Stimulated activated CD8-positive, alpha-beta memory T cell treated with anti-CD3 and anti-CD28 coated beads, Interleukin-4, amount 100 ng/mL, for 4 hours (primary cell): ENCODE measurements around the gene PRDM16.

Experiments
- DNase-seq, 2 donors: peaks; one replicate each; pipeline ENCODE4 v3.0.0-alpha.2; 2020; ENCODE audit warnings: low read depth in 2 of 2, low spot score in 1 of 2

The PRDM16 gene

GRCh38 chr1:3255680-3256079 lies 186.7 kb downstream of the PRDM16 start:
- no peak for DNase-seq

GRCh38 chr1:3257788-3258187 lies 188.8 kb downstream of the PRDM16 start:
- no peak for DNase-seq

DNA sequence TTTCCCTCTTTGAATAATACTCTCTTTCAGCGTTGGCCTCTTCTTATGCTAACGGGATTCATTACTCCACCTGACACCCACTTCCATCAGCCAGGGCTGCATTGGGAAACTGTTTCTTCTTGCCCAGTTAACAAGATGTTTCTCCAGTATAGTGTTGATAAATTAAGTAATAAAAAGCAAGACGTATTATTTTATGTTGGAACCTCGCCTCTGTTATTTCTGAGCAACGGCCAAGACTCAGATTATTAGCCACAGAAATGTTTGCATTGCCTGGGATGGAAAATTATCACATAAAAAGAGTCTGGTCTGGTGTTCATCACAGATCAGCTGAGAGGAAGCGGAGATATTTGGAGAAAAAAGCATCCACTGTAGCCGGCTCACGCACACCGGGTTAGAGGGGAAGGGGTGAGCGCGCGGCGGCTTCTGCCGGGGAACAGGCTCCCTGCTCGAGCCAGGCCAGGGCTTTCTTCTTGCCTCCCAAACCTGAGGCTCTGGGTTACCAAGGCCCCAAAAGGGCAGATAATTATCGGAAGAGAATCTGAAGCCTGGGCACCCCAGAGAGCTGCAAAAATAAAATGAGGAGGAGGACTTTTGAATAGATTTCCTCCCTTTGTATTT lies 189.5 kb downstream of the PRDM16 start:
- DNase-seq, result no peak

- no peak for DNase-seq
These were observed 190.0 kb downstream of the PRDM16 start for GRCh38 chr1:3259020-3259419.

DNA sequence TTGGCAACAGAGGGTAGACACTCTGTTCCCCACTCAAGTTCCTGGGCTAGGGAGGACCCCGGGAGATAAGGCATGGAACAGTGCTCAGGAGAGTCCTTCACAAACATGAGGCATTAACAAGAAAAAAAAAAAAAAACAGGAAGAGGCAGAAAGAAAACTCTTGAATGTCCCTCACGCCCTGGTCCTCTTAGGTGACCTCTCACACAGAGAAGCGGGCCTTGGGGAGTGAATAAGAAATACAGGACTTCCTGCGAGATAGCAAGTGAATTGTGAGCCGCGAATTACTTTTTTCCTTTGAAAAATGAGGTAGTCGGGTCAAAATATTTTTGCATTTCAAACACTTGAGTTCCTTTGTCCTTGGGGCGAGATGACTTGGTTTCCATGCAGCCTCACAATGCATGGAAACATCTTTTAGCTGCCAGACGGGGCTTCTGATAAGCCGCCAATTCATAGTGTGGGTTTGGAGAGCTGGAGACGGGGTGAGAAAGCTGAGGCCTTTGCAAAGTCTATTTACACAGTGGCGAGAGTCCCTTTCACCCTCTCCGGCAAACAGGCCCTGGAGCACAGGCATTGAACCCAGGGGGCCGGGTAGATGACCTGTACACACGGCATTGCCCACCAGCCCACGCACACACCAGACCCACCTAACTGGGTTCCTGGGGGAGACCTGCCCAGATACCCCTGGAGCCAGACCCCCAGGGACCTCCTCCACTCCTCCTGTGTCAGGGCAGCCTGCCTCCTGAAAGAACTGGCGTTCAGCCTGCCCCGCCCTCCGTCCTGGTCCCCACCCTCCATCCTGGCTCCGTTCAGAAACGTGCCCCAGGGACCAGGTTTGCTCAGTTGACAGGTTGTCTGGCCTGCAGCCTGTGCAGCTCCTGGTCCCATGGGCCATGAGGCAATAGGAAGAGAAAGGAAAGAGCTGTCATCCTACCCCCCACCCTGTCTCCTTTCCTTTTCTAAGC lies 192.3 kb downstream of the PRDM16 start:
- DNase-seq, result no peak

DNA sequence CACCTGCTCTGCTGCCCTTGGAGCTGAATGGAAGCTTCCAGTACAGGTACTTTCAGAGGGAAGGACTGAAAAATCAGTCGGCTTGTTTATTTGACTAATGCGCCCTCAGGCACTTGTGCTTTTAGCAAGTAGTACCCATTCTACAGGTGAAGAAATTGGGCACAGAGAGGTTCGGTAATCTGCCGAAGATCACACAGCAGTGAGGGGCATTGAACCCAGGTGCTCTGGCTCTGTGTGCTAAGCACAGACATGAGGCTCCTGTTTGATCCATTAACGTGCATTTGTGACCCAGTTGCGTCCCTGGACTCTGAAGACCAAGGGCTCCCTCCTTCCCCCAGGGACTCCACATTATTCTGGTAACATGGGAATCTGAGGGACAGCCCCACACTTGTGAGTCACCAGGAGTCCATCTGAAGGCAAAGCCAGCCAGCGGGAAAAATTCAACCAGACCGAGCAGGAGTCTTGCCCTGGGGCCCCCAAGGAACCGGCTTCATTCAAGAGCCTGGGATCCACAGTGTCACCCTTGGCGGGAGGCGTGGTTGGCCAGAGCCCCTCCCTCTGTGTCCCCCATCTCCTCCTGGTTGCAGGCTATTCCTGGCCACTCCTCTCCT lies 193.1 kb downstream of the PRDM16 start:
- DNase-seq, result no peak

DNA sequence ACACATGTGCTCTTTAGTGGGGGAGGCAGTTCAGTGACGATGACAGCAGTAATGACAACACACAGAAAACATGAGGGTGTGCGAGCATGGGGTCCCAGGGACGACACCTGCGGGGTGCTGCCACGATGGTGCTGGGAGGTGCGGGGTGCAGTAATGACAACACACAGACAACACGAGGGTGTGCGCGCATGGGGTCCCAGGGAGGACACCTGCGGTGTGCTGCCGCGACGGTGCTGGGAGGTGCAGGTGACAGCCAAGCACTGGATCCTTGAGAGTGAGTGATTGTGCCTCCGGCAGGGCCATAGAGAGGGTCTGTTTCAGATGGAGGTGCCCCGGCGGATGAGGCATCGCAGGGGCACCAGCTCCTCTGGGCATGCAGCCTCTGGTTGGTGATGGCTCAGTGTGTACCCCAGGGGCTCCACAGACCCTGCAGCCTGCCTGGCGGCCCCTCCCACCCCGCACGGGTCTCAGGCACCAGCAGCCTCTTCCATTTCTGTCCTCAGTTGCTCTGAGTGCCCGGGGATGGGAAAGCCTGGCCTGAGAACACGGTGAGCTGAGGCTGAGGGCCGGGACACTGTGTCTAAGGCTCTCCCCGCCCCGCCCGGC lies 193.8 kb downstream of the PRDM16 start:
- no peak for DNase-seq

GRCh38 chr1:3263790-3264189 lies 194.8 kb downstream of the PRDM16 start:
- DNase-seq, result no peak

GRCh38 chr1:3264456-3264855 lies 195.5 kb downstream of the PRDM16 start:
- no peak for DNase-seq

DNA sequence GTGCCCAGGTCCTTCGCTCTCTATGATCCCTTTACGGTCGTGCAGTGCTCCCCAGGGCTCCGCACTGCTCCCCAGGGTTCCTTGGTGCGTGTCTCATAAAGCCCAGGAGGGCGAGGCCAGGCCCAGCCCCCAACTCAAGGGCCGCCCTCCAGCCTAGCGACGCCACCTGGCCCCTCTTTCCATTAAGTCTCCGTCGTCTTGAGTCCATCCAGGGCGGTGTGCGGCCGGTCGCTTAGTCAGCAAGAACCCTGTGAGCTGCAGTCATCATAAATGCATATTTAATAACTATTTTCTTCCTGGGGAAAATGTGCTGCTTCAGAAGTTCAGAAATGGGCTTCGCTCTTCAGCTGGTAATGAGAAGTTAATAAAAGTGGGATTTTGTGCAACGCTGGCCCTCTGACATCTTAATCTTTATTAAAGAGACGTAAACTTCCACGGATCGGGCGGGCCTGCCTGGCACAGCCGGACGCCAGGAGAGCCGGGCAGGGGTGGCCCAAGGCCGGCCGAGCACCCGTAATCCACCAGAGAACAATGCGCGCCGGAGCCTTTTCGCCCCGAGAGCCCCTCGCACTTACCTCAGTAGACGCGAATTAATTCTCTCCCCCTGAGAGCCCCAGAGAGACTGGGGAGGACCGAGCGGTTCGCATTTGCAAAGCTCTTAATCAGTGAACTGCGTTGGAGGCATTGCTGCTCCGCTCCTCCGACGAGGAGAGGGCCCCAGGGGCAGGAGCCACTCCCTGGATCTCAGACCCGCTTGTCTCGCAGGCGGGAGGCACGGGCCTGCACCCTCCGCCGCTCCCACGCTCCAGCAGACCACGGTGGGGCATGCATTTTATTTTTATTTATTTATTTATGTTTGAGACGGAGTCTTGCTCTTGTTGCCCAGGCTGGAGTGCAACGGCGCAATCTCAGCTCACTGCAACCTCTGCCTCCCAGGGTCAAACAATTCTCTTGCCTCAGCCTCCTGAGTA lies 197.1 kb downstream of the PRDM16 start:
- DNase-seq, result no peak

DNA sequence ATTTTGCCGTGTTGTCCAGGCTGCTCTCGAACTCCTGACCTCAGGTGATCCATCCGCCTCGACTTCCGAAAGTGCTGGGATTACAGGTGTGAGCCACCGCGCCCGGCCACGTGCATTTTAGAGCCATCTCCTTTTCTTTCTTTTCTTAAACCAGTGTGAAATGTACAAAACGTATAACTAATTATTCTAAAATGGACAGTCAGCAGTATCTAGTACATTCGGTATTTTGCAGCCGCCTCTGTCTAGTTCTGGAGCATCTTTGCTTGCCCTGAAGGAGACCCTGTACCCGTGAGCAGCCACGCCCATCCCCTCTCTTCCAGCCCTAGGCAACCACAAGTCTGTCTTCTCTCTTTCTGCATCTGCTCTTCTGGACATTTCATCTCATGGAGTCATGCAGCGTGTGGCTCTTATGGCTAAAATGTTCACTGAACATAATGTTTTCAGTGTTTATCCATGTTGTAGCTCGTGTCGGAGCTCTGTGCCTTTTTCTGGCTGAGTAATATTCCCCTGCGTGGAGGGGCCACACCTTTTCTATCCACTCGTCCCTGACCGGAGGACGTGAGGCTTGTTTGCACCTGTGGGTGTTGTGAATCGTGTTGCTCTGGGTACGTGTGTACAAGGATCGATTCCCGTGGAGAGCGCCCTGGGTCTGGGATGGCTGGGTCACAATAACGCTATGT lies 198.0 kb downstream of the PRDM16 start:
- DNase-seq, result no peak

DNA sequence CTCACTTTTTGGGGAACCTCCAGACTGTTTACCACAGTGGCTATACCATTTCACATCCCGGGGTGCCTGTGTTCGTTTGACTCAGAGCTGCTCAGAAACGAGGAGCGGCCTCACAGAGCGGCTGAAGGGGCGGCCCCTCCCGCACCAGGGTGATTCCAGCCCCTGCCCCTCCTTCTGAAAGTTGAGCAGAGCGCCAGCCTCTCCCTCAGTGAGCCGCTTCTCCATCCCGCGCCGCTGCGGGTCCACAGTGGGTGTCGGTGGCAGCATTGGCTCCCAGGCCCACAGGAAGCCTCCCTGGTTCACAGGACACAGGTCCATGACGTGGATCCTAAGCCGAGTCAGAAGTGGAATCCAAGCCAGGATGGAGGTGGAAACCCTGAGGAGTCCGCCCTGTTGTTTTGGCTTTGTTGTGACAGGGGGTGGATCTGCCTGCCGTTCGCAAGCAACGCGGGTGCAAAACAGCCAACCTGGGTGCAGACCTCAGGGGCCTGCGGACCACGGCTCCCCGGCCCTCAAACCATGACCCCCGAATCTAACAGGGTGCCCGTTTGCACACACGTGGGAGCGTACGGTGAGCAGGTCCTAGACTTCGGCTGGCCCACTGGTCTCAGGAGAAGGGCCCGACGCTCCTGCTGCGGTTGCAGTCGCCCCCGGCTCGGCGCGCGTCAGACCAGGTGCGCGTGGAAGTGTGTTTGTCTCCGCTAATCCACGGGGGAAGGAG lies 198.7 kb downstream of the PRDM16 start:
- DNase-seq, result no peak

- DNase-seq, result no peak
These were observed 199.3 kb downstream of the PRDM16 start for GRCh38 chr1:3268281-3268680.

DNA sequence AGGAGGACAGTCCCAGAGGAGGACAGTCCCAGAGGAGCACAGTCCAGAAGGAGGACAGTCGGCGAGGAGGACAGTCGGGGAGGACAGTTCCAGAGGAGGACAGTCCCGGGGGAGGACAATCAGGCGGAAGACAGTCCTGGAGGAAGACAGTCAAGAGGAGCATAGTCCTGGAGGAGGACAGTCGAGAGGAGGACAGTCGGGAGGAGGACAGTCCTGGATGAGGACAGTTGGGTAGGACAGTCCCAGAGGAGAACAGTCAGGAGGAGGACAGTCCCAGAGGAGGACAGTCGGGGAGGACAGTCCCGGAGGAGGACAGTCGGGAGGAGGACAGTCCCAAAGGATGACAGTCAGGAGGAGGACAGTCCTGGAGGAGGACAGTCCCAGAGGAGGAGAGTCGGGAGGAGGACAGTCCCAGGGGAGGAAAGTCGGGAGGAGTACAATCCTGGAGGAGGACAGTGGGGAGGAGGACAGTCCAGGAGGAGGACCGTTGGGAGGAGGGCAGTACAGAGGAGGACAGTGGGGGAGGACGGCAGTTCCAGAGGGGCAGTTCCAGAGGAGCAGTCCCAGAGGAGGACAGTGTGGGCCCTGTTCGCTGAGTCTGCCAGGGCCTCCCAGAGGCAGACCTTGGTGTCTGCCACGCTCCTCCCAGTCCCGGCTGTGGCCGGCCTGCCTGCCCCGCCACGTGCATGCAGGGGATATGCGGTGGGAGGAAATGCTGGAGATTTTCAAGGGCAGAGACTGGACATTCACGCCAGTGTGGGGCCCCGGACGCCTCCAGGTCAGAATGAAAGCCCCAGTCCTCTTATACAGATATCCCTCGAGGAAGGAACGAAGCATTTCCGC lies 201.6 kb downstream of the PRDM16 start:
- no peak for DNase-seq

DNA sequence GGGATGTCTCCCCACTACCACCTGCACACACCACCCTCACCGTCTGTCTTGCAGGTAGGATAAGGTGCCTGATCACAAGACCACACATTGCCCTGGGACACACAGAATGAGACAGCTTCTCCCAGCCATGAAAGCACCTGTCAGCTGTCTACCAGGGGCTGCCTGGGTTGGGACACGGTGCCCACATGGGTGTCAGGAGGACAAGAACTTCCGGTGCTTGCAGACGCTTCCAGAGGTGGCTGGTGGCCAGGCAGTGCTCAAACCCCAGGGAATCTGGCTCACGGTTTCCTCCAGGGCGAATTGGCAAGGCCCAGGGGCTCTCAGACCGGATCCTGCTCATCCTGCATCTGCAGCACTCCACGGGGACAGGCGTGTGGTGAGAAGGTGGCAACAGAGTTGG lies 202.9 kb downstream of the PRDM16 start:
- no peak for DNase-seq

DNA sequence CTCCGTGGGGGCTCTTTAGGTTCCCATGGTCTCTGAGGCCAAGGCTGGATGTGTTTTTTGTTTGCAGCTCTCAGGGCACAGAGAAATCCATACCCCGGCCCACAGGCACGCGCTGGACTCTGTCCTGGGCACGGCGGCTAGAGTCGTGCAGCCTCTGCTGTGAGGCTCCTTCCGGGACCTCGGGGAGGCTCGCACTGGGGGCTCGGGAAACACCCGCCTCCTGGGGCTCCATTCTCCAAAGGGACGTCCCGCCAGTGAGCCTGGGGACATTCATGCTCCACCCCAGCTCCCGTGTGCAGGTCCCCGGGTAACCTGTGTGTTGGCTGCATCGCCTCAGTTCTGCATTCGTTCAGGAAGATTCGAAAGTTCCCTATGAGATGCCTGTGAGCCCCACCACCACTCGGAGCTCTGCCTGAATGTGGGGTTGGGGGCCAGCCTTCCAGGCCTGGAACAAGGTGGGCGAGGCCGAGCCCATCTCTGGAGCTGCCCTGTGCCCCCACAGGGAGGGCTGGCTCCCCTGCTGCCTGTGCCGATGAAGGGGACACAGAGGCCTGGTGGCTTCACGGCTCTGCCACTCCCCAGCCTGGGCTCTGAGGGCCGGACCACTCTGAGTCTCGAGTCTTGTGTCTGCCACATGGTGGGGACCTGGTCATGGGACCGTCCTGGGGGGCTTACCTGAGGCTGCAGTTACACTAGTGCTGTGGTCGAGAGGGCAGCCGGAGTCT lies 203.5 kb downstream of the PRDM16 start:
- no peak for DNase-seq

GRCh38 chr1:3273447-3273846 lies 204.4 kb downstream of the PRDM16 start:
- DNase-seq, result no peak

DNA sequence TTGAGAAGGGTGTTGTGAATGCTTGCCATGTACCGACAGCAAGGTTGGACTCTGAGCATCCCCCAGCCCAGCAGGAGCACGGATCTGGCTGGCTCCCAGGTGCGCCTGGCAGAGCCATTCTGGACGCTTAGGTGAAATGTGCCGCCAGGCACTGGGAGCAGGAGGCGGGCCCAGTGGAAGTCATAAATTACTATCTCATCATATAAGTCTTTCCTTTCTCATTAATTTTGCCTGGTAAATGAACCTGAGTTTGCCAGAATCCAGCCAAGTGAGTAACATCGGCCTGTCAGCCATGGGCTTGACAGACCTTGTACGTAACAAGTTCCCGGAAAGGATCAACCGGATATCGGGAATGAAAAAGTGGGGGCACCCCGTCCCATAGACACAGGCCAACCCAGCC lies 206.0 kb downstream of the PRDM16 start:
- DNase-seq, result no peak
